H1 (cell line): Measurements from ENCODE around the gene KIAA0930. TPM values are rescaled to one million over a fixed set of nuclear protein-coding genes. Genes with fewer than 3 reads are reported as not detected.

ENCODE experiments used
- CTCF ChIA-PET: fragments of 300-600 bp; sonication (Branson Sonifier 250); formaldehyde crosslinking; loops from one replicate; lab custom pipeline; 2021; ENCODE audit not compliant: partially characterized antibody; lab: Charles Lee
- POLR2A ChIA-PET: fragments of 300-600 bp; sonication (Branson Sonifier 250); formaldehyde crosslinking; loops from one replicate; lab custom pipeline; 2021; ENCODE audit warnings: inconsistent platforms; ENCODE audit not compliant: partially characterized antibody; lab: Charles Lee
- DNase-seq, 2 experiments: peaks; one replicate each; pipeline versions ENCODE4 v3.0.0 to v3.0.0-alpha.2; 2010 to 2022; ENCODE audit warnings: low spot score in 2 of 2, low read depth in 1 of 2, mixed read lengths in 1 of 2
- FAIRE-seq: peaks from 2 replicates; lab custom pipeline; 2011; peaks lifted over from hg19 to GRCh38; lab: Jason Lieb, UNC
- H2AFZ ChIP-seq: 2 replicates; pipeline ENCODE4 v1.8.1; 2012; ENCODE audit warnings: low read length, inconsistent platforms
- H2AK5ac ChIP-seq: 2 replicates; pipeline ENCODE4 v1.6.1; 2013; ENCODE audit warnings: low read depth, low read length
- H2BK120ac ChIP-seq: replicated peaks from 2 replicates; pipeline ENCODE3; 2013; ENCODE audit warnings: low read depth, low read length, inconsistent platforms
- H2BK12ac ChIP-seq: 2 replicates; pipeline ENCODE4 v1.6.1; 2013; ENCODE audit warnings: low read depth, low read length
- H2BK15ac ChIP-seq: 2 replicates; pipeline ENCODE4 v1.6.1; 2013; ENCODE audit warnings: low read length
- H2BK20ac ChIP-seq: 2 replicates; pipeline ENCODE4 v1.6.1; 2013; ENCODE audit warnings: low read length
- H2BK5ac ChIP-seq: 2 replicates; pipeline ENCODE4 v1.6.1; 2013; ENCODE audit warnings: low read depth, low read length
- H3K14ac ChIP-seq: 2 replicates; pipeline ENCODE4 v1.6.1; 2013; ENCODE audit warnings: inconsistent platforms; ENCODE audit not compliant: insufficient read length
- H3K18ac ChIP-seq: 2 replicates; pipeline ENCODE4 v1.6.1; 2013; ENCODE audit warnings: low read length; ENCODE audit errors: extremely low read depth
- H3K23ac ChIP-seq: 2 replicates; pipeline ENCODE4 v1.6.1; 2013; ENCODE audit warnings: inconsistent platforms; ENCODE audit not compliant: insufficient read length
- H3K23me2 ChIP-seq: 2 replicates; pipeline ENCODE4 v1.6.1; 2013; ENCODE audit warnings: low read depth, low read length
- H3K27ac ChIP-seq: 2 replicates; pipeline ENCODE4 v1.6.1; 2011; ENCODE audit warnings: low read depth, low read length, inconsistent platforms
- H3K27me3 ChIP-seq, 4 experiments: replicated peaks in 1 of 4; 1 replicate in 1 of 4; 2 replicates in 3 of 4; pipeline versions ENCODE4 v1.6.1 to v1.8.1; 2011 to 2013; ENCODE audit warnings: low read length in 3 of 4, mild to moderate bottlenecking in 3 of 4, inconsistent platforms in 2 of 4, mixed read lengths in 2 of 4, moderate library complexity in 1 of 4; ENCODE audit not compliant: control insufficient read depth in 3 of 4, insufficient read depth in 3 of 4; ENCODE audit errors: extremely low read depth in 1 of 4
- H3K36me3 ChIP-seq, 4 experiments: 2 replicates each; pipeline versions ENCODE4 v1.6.1 to v1.8.1; 2011 to 2013; ENCODE audit warnings: mild to moderate bottlenecking in 4 of 4, low read length in 3 of 4, moderate library complexity in 2 of 4, control low read depth in 1 of 4, inconsistent platforms in 1 of 4; ENCODE audit not compliant: insufficient read depth in 4 of 4, control insufficient read depth in 2 of 4
- H3K4ac ChIP-seq: replicated peaks from 2 replicates; pipeline ENCODE3; 2013; ENCODE audit warnings: low read length, low read depth, mixed read lengths, inconsistent platforms; ENCODE audit not compliant: insufficient read length
- H3K4me1 ChIP-seq, 4 experiments: replicated peaks in 1 of 4; 1 replicate in 1 of 4; 2 replicates in 3 of 4; pipeline versions ENCODE4 v1.6.1 to v1.8.1; 2011 to 2013; ENCODE audit warnings: low read length in 3 of 4, inconsistent platforms in 2 of 4, mixed read lengths in 1 of 4; ENCODE audit not compliant: insufficient read depth in 4 of 4, control insufficient read depth in 3 of 4
- H3K4me2 ChIP-seq, 2 experiments: 2 replicates each; pipeline versions ENCODE4 v1.6.1 to v1.8.1; 2011 to 2013; ENCODE audit warnings: low read depth in 2 of 2, low read length in 2 of 2, control low read depth in 1 of 2, inconsistent platforms in 1 of 2, mild to moderate bottlenecking in 1 of 2; ENCODE audit not compliant: insufficient read depth in 1 of 2
- H3K4me3 ChIP-seq, 4 experiments: fragments of 200-600, 300-600 bp in 1 of 4; sonication (generic), shearing (Covaris generic), sonication (Bioruptor Twin) in 1 of 4; 2 replicates each; pipeline versions ENCODE4 v1.5.1 to v1.8.1; 2011 to 2016; ENCODE audit warnings: low read length in 4 of 4, low read depth in 3 of 4, control low read depth in 2 of 4, inconsistent platforms in 2 of 4, mild to moderate bottlenecking in 2 of 4, mixed read lengths in 1 of 4, moderate library complexity in 1 of 4; ENCODE audit not compliant: insufficient read depth in 2 of 4; ENCODE audit errors: extremely low read depth in 1 of 4
- H3K56ac ChIP-seq: replicated peaks from 2 replicates; pipeline ENCODE3; 2013; ENCODE audit warnings: low read depth, mild to moderate bottlenecking, mixed read lengths, low read length, inconsistent platforms; ENCODE audit not compliant: insufficient read length
- H3K79me1 ChIP-seq: 2 replicates; pipeline ENCODE4 v1.6.1; 2013; ENCODE audit warnings: low read depth, low read length, control low read depth
- H3K79me2 ChIP-seq, 2 experiments: 2 replicates each; pipeline versions ENCODE4 v1.6.1 to v1.8.1; 2012 to 2013; ENCODE audit warnings: low read length in 2 of 2, mild to moderate bottlenecking in 2 of 2, inconsistent platforms in 1 of 2; ENCODE audit not compliant: insufficient read depth in 2 of 2, control insufficient read depth in 1 of 2
- H3K9ac ChIP-seq, 4 experiments: replicated peaks in 1 of 4; 1 replicate in 1 of 4; 2 replicates in 3 of 4; pipeline versions ENCODE4 v1.6.1 to v1.8.1; 2011 to 2013; ENCODE audit warnings: low read depth in 3 of 4, low read length in 3 of 4, control low read depth in 2 of 4, mild to moderate bottlenecking in 2 of 4, moderate library complexity in 2 of 4, inconsistent platforms in 1 of 4; ENCODE audit errors: extremely low read depth in 1 of 4
- H3K9me3 ChIP-seq, 2 experiments: 2 replicates each; pipeline versions ENCODE4 v1.6.1 to v1.8.1; 2012 to 2013; ENCODE audit warnings: mild to moderate bottlenecking in 2 of 2, moderate library complexity in 2 of 2, control low read depth in 1 of 2, inconsistent platforms in 1 of 2, low read depth in 1 of 2, low read length in 1 of 2, mixed read lengths in 1 of 2; ENCODE audit not compliant: insufficient read depth in 2 of 2
- H4K20me1 ChIP-seq, 2 experiments: replicated peaks in 1 of 2; 2 replicates each; pipeline versions ENCODE3 to v1.8.1; 2011 to 2013; ENCODE audit warnings: inconsistent platforms in 2 of 2, low read length in 2 of 2, mild to moderate bottlenecking in 1 of 2; ENCODE audit not compliant: insufficient read depth in 2 of 2, control insufficient read depth in 1 of 2
- H4K5ac ChIP-seq: 2 replicates; pipeline ENCODE4 v1.6.1; 2013; ENCODE audit warnings: low read length, low read depth, mixed read lengths, inconsistent platforms; ENCODE audit not compliant: insufficient read length
- H4K8ac ChIP-seq: 2 replicates; pipeline ENCODE4 v1.8.0; 2013; ENCODE audit warnings: mild to moderate bottlenecking, moderate library complexity, low read length, inconsistent platforms; ENCODE audit not compliant: insufficient read depth; ENCODE audit errors: extremely low read depth
- H4K91ac ChIP-seq: replicated peaks from 2 replicates; pipeline ENCODE3; 2013; ENCODE audit warnings: low read length, mixed read lengths, inconsistent platforms; ENCODE audit not compliant: insufficient read length
- CTCF ChIP-seq, 3 experiments: IDR thresholded peaks; 1 replicate in 2 of 3; 2 replicates in 1 of 3; pipeline versions ENCODE4 v1.5.1 to v1.6.1; 2011; ENCODE audit warnings: low read length in 3 of 3, mild to moderate bottlenecking in 3 of 3, inconsistent platforms in 2 of 3, low read depth in 1 of 3, moderate library complexity in 1 of 3; ENCODE audit not compliant: insufficient read depth in 1 of 3; ENCODE audit errors: control extremely low read depth in 1 of 3
- MAFK ChIP-seq: IDR thresholded peaks from 2 replicates; pipeline ENCODE4 v1.6.1; 2012; ENCODE audit warnings: low read depth, mild to moderate bottlenecking, improper control_type of control experiment, low read length
- WGBS, 2 experiments: shearing (Covaris generic) in 1 of 2; methylation state at CpG; one replicate each; pipeline versions ENCODE4 v1.1.6 to v1.1.7; 2013 to 2015; ENCODE audit warnings: low lambda C conversion rate in 2 of 2, mixed read lengths in 2 of 2, inconsistent platforms in 1 of 2, low coverage in 1 of 2, missing lambda C conversion rate in 1 of 2; ENCODE audit not compliant: insufficient replicate concordance in 2 of 2, insufficient coverage in 1 of 2, insufficient read length in 1 of 2; ENCODE audit errors: extremely low coverage in 1 of 2, missing lambda C conversion rate in 1 of 2; 5-methylcytosine and 5-hydroxymethylcytosine counted together
- polyA plus RNA-seq, 7 experiments: library from polyadenylated mRNA; depleted of rRNA in 3 of 7; stranded (reverse) in 5 of 7; unstranded in 2 of 7; fragments of >200 nt in 5 of 7; fragments of 200-250 nt in 2 of 7; gene quantifications; 1 replicate in 5 of 7; 2 replicates in 1 of 7; 4 replicates in 1 of 7; pipeline versions ENCODE4 v1.2.1 to v1.2.3, GENCODE V29; 2011 to 2013; ENCODE audit warnings: missing spikeins in 2 of 7, mixed read lengths in 2 of 7
- total RNA-seq: library from RNA; stranded (reverse); fragmentation: NEBNext Ultra II Directional; extraction: Animal tissue kit (Norgen Biotek cat#: 25700); gene quantifications from 2 replicates; pipeline ENCODE4 v1.2.1, GENCODE V29; 2021

The KIAA0930 gene
- total and polyA plus RNA-seq, 2 of the 8 experiments (the other 6 are each of a cell fraction or from before 2014, with no cell fraction given), result 61.9 to 66.1 TPM

DNA sequence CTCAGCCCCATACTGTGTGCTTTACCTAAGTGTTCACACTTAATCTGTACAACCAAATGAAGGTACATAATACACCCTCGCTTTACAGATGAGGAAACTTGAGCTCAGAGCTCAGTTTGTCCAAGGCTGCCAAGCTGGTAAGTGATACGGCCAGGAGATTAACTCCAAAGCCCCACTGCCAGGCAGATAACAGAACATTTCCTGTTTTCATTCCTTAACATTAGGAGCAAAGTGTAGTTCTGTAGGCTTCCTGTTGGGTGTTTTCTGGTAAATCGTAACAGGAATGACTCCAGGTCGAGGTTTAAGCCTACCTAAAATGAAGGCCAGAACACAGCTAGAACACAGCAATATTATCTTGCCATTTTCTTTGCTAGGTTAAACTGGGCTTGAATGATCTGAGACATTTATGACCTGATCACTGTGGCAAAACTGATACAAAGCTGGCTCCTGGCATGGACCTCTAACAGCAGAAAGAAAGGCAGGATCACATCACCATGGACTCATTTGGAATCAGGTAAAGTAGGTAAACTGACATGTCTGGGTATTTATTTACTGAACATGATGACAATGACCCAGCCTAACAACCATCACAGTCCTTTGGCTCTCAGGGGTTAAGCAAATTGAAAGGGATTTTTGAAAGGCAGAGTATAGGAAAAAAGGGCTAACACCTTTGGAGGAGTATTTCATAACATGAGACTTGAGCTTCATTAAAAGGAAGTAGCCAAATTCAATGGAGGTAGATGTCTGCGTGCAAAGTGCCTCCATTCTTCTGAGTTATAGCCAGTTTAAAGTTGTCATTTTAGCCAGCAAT is 80.8 kb downstream of the KIAA0930 start:
- peaks cover 15 to 60% of the 10 kb centered on the region in 2 experiments for H3K79me2 ChIP-seq

More for the DNA sequence above, 80.8 kb downstream of the KIAA0930 start:
- peaks cover 12 to 19% (median 13%) of the 10 kb centered on the region in 4 experiments for H3K36me3 ChIP-seq
- no peak overlapping the region for H2AK5ac ChIP-seq
- H2AFZ ChIP-seq, result no peak overlapping the region
- H3K14ac ChIP-seq, result no peak overlapping the region
- CTCF ChIA-PET, result interaction anchor here (0.9 to 1.6 kb wide), 5 partner anchors 10 to 61 kb away, joined by 3 to 7 read pairs (median 3); no protein-coding TSS in a partner anchor
- H3K27ac ChIP-seq, result no peak overlapping the region; the same call in 1 of the 2 replicates
- no peak overlapping the region for H2BK20ac ChIP-seq
- no peak overlapping the region for H4K5ac ChIP-seq
- peaks cover 13 to 15% of the 10 kb centered on the region in 2 experiments for H4K20me1 ChIP-seq
- peaks cover 8% of the 10 kb centered on the region for H3K23me2 ChIP-seq
- no peak for FAIRE-seq
- POLR2A ChIA-PET, result interaction anchor here (1.0 to 1.7 kb wide), 7 partner anchors 8 to 166 kb away, joined by 3 to 7 read pairs (median 4); no protein-coding TSS in a partner anchor
- H3K79me1 ChIP-seq, result peaks cover 9% of the 10 kb centered on the region
- no peak overlapping the region for H2BK120ac ChIP-seq
- H3K56ac ChIP-seq, result no peak overlapping the region
- H3K9ac ChIP-seq, result no peak overlapping the region
- TF ChIP-seq CTCF (IDR thresholded peaks at IDR 0.05; ENCODE audit: control extremely low read depth in 1 of 3, insufficient read depth in 1 of 3, low read depth in 1 of 3, low read length in 3 of 3) (peak in 1 of 3 experiments; percentile 26; a peak in 1 of 4 replicates), MAFK (no peak)
- 83% methylated on average over 5 of the region's 5 CpGs; no CpG with 5 or more reads in 1 of the 2 experiments for WGBS, 2 experiments
- H3K18ac ChIP-seq, result no peak overlapping the region
- no peak overlapping the region for H3K4me3 ChIP-seq
- no peak overlapping the region for H3K4ac ChIP-seq
- H2BK15ac ChIP-seq, result no peak overlapping the region
- no peak overlapping the region for H3K23ac ChIP-seq
- no peak overlapping the region for H2BK12ac ChIP-seq
- H3K9me3 ChIP-seq, result no peaks in the 10 kb centered on the region
- no peak overlapping the region for H4K8ac ChIP-seq
- no peak overlapping the region for H2BK5ac ChIP-seq
- DNase-seq, result no peak
- H3K27me3 ChIP-seq, result peaks cover 0 to 2% (median 0%) of the 10 kb centered on the region in 4 experiments; a peak in 1 of 7 replicates
- H3K4me1 ChIP-seq, result peaks cover 3 to 17% (median 9%) of the 10 kb centered on the region in 4 experiments; a peak in 5 of 7 replicates
- H4K91ac ChIP-seq, result no peak overlapping the region
- peak overlapping the region; percentile 24 to 93; a peak in 2 of 4 replicates for H3K4me2 ChIP-seq
